Endothelial cell of umbilical vein (primary cell): ENCODE results near the gene CPED1. TPM values are rescaled to one million over a fixed set of nuclear protein-coding genes. Genes with fewer than 3 reads are reported as not detected.

Experiments used
- BruUV-seq: library from RNA; stranded (reverse); fragments of 400-500 nt; replicated peaks from 2 replicates; lab custom pipeline; 2021; lab: Mats Ljungman, UMichigan
- CTCF ChIA-PET: fragments of 300-600, 350-600 bp; sonication (Branson Sonifier 250); formaldehyde crosslinking; loops from one replicate; lab custom pipeline; 2021; ENCODE audit warnings: antibody characterized with exemption, inconsistent platforms; lab: Charles Lee
- POLR2A ChIA-PET: fragments of 300-600, 350-600 bp; sonication (Branson Sonifier 250); formaldehyde crosslinking; loops from one replicate; lab custom pipeline; 2021; ENCODE audit warnings: antibody characterized with exemption, inconsistent platforms; lab: Charles Lee
- DNase-seq: peaks from one replicate; pipeline ENCODE4 v3.0.0-alpha.2; 2011; ENCODE audit warnings: low read depth, low spot score
- FAIRE-seq: peaks from 2 replicates; lab custom pipeline; 2011; peaks lifted over from hg19 to GRCh38; lab: Jason Lieb, UNC
- H2AFZ ChIP-seq: 2 replicates; pipeline ENCODE4 v1.6.0; 2012; ENCODE audit warnings: low read depth, low read length, control low read depth, inconsistent platforms
- H3K27ac ChIP-seq: 2 replicates; pipeline ENCODE4 v1.5.1; 2011; ENCODE audit warnings: low read depth, mild to moderate bottlenecking, control low read depth, low read length, moderate library complexity; ENCODE audit not compliant: insufficient read depth
- H3K27me3 ChIP-seq, 2 experiments: 2 replicates each; pipeline versions ENCODE4 v1.6.0 to v1.6.1; 2011; ENCODE audit warnings: low read length in 2 of 2, mixed read lengths in 1 of 2; ENCODE audit not compliant: control insufficient read depth in 2 of 2, insufficient read depth in 2 of 2
- H3K36me3 ChIP-seq, 2 experiments: 2 replicates in 1 of 2; 3 replicates in 1 of 2; pipeline ENCODE4 v1.5.1; 2011; ENCODE audit warnings: low read length in 2 of 2, mild to moderate bottlenecking in 1 of 2, moderate library complexity in 1 of 2; ENCODE audit not compliant: control insufficient read depth in 2 of 2, insufficient read depth in 2 of 2; ENCODE audit errors: extremely low read depth in 1 of 2
- H3K4me1 ChIP-seq: 3 replicates; pipeline ENCODE4 v1.5.1; 2011; ENCODE audit warnings: mild to moderate bottlenecking, low read length; ENCODE audit not compliant: control insufficient read depth, insufficient read depth; ENCODE audit errors: extremely low read depth
- H3K4me2 ChIP-seq: 2 replicates; pipeline ENCODE4 v1.6.1; 2011; ENCODE audit warnings: low read length, control low read depth, mixed read lengths; ENCODE audit not compliant: insufficient read depth
- H3K4me3 ChIP-seq, 3 experiments: fragments of 200-600 bp in 1 of 3; sonication (generic), shearing (Covaris generic) in 1 of 3; replicated peaks in 1 of 3; 2 replicates each; pipeline ENCODE4 v1.5.1; 2011 to 2016; ENCODE audit warnings: control low read depth in 3 of 3, low read length in 3 of 3, mild to moderate bottlenecking in 2 of 3, inconsistent platforms in 1 of 3, low read depth in 1 of 3, moderate library complexity in 1 of 3; ENCODE audit not compliant: insufficient read depth in 1 of 3
- H3K79me2 ChIP-seq: 2 replicates; pipeline ENCODE4 v1.6.0; 2012; ENCODE audit warnings: low read length, inconsistent platforms; ENCODE audit not compliant: control insufficient read depth, insufficient read depth
- H3K9ac ChIP-seq: replicated peaks from 2 replicates; pipeline ENCODE3; 2011; ENCODE audit warnings: low read length, control low read depth; ENCODE audit not compliant: insufficient read depth; ENCODE audit errors: extremely low read depth
- H3K9me1 ChIP-seq: replicated peaks from 3 replicates; pipeline ENCODE4 v1.6.0; 2011; ENCODE audit warnings: mild to moderate bottlenecking, low read length; ENCODE audit not compliant: control insufficient read depth, insufficient read depth; ENCODE audit errors: extremely low read depth
- H3K9me3 ChIP-seq: replicated peaks from 2 replicates; pipeline ENCODE4 v1.5.1; 2012; ENCODE audit warnings: low read length, inconsistent platforms; ENCODE audit not compliant: control insufficient read depth, insufficient read depth
- H4K20me1 ChIP-seq: replicated peaks from 2 replicates; pipeline ENCODE3; 2011; ENCODE audit warnings: mild to moderate bottlenecking, low read length; ENCODE audit not compliant: control insufficient read depth, insufficient read depth; ENCODE audit errors: extremely low read depth
- CTCF ChIP-seq, 2 donors: IDR thresholded peaks; 1 replicate in 1 of 2; 2 replicates in 1 of 2; pipeline ENCODE4 v1.5.1; 2011; ENCODE audit warnings: low read length in 2 of 2, mild to moderate bottlenecking in 2 of 2, moderate library complexity in 2 of 2, control low read depth in 1 of 2, inconsistent platforms in 1 of 2, low read depth in 1 of 2; ENCODE audit not compliant: insufficient read depth in 1 of 2; ENCODE audit errors: extremely low read depth in 1 of 2
- EZH2 ChIP-seq: IDR thresholded peaks from 2 replicates; pipeline ENCODE4 v1.6.1; 2012; ENCODE audit warnings: borderline replicate concordance, low read depth, mild to moderate bottlenecking, moderate library complexity, low read length, inconsistent platforms; ENCODE audit not compliant: severe bottlenecking
- FOS ChIP-seq: IDR thresholded peaks from 2 replicates; pipeline ENCODE4 v1.6.1; 2011; ENCODE audit warnings: mild to moderate bottlenecking, low read length, moderate library complexity, borderline replicate concordance; ENCODE audit not compliant: insufficient read depth
- GATA2 ChIP-seq: IDR thresholded peaks from 2 replicates; pipeline ENCODE4 v1.7.0; 2011; ENCODE audit warnings: low read depth, mild to moderate bottlenecking, moderate library complexity, mixed read lengths, low read length; ENCODE audit not compliant: insufficient read length, insufficient read depth
- JUN ChIP-seq: IDR thresholded peaks from 2 replicates; pipeline ENCODE4 v1.6.1; 2011; ENCODE audit warnings: borderline replicate concordance, low read depth; ENCODE audit not compliant: insufficient read length, insufficient read depth
- MYC ChIP-seq: IDR thresholded peaks from one replicate; pipeline ENCODE4 v1.6.1; 2011; ENCODE audit warnings: mild to moderate bottlenecking, low read depth, low read length
- POLR2A ChIP-seq: IDR thresholded peaks from 2 replicates; pipeline ENCODE4 v1.6.1; 2012; ENCODE audit warnings: low read depth, mild to moderate bottlenecking, control low read depth, low read length
- POLR2AphosphoS5 ChIP-seq: IDR thresholded peaks from 2 replicates; pipeline ENCODE4 v1.6.1; 2012; ENCODE audit warnings: low read depth, mild to moderate bottlenecking, control low read depth, low read length, moderate library complexity; ENCODE audit not compliant: insufficient read depth
- dilution Hi-C: fragments of 300-500 bp; cut with MboI; formaldehyde crosslinking; loops from one replicate; pipeline ENCODE4 v1.15.0; 2019; ENCODE audit warnings: low sequenced_read_pairs; ENCODE audit not compliant: extremely low pct_ligation_motif_present
- intact Hi-C: fragments of 100-400 bp; cut with micrococcal nuclease; formaldehyde crosslinking; loops from one replicate; pipeline ENCODE4 v1.10.0; 2022
- polyA plus RNA-seq, 4 experiments: library from polyadenylated mRNA; depleted of rRNA in 3 of 4; stranded (reverse) in 3 of 4; unstranded in 1 of 4; fragments of >200 nt; gene quantifications; 2 replicates each; pipeline versions ENCODE4 v1.2.1 to v1.2.3, GENCODE V29; 2011 to 2012; ENCODE audit warnings: missing spikeins in 1 of 4
- total RNA-seq: library from RNA; stranded (reverse); gene quantifications from 2 replicates; pipeline ENCODE4 v1.2.3, GENCODE V29; 2021
- TF ChIP-seq, protein P1 (sequence below): IDR thresholded peaks from 2 replicates; pipeline ENCODE4 v1.6.1; 2011; ENCODE audit not compliant: insufficient read depth, insufficient read length

The CPED1 gene
- total and polyA plus RNA-seq, 2 donors (not counting 3 experiments of a cell fraction or from before 2014, with no cell fraction given), result 0.22 to 3.0 TPM

DNA sequence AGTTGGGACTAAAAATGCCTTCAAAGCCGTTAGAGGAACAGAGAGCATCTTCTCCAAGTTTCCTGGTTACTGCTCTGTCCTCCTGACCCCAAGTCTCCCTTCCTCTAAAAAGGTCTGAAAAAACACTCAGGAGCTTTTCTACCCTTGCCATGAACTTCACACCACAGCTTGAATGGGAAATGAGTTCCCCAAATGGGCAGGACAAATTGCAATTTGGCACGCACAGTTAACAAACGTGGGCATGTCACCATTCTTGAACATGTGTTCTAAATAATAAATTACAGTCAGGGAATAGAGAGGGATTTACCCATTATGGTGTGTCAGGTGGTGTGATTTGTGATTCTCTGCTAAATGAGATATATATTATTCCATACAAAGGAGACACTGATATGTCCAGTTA, 249.1 kb downstream of the CPED1 start:
- CTCF ChIA-PET, result interaction anchor here (0.7 kb wide), 1 partner anchor 11 kb away, joined by 3 read pairs; no protein-coding TSS in a partner anchor
- no peak overlapping the region for H3K9ac ChIP-seq
- FAIRE-seq (no peak), DNase-seq (no peak)
- H3K27ac ChIP-seq, result no peak overlapping the region
- H4K20me1 ChIP-seq, result no peaks in the 10 kb centered on the region
- no peaks in the 10 kb centered on the region for H3K36me3 ChIP-seq
- TF ChIP-seq FOS, result no peak
- no peak for TF ChIP-seq POLR2A
- TF ChIP-seq JUN, result no peak
- TF ChIP-seq, protein P1, sequence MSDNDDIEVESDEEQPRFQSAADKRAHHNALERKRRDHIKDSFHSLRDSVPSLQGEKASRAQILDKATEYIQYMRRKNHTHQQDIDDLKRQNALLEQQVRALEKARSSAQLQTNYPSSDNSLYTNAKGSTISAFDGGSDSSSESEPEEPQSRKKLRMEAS, result no peak
- no peak for TF ChIP-seq GATA2
- no peak for TF ChIP-seq EZH2
- no peak for TF ChIP-seq CTCF (IDR thresholded peaks at IDR 0.05; ENCODE audit: extremely low read depth in 1 of 2, insufficient read depth in 1 of 2, low read depth in 1 of 2, low read length in 2 of 2)
- TF ChIP-seq POLR2AphosphoS5, result no peak
- no peak for TF ChIP-seq MYC
- no peaks in the 10 kb centered on the region for H3K4me1 ChIP-seq
- no peaks in the 10 kb centered on the region for H3K79me2 ChIP-seq
- H3K27me3 ChIP-seq, result no peaks in the 10 kb centered on the region
- H3K9me3 ChIP-seq, result no peaks in the 10 kb centered on the region
- intact Hi-C loops, result loop anchor here (10.0 kb wide), 1 partner anchor 757 kb away; no protein-coding TSS in a partner anchor
- dilution Hi-C loops, result no loop called here
- H3K9me1 ChIP-seq, result no peaks in the 10 kb centered on the region
- no peak overlapping the region for H3K4me2 ChIP-seq
- H2AFZ ChIP-seq, result no peak overlapping the region
- POLR2A ChIA-PET, result no interaction called here
- no peak overlapping the region for H3K4me3 ChIP-seq
- no TSS peak for BruUV-seq
